Endothelial cell of umbilical vein (primary cell): ENCODE data around the gene ATP2B2. TPM values are rescaled to one million over a fixed set of nuclear protein-coding genes. Genes with fewer than 3 reads are reported as not detected.

Experiments used
- BruUV-seq: library from RNA; stranded (reverse); fragments of 400-500 nt; replicated peaks from 2 replicates; lab custom pipeline; 2021; lab: Mats Ljungman, UMichigan
- CTCF ChIA-PET: fragments of 300-600, 350-600 bp; sonication (Branson Sonifier 250); formaldehyde crosslinking; loops from one replicate; lab custom pipeline; 2021; ENCODE audit warnings: antibody characterized with exemption, inconsistent platforms; lab: Charles Lee
- POLR2A ChIA-PET: fragments of 300-600, 350-600 bp; sonication (Branson Sonifier 250); formaldehyde crosslinking; loops from one replicate; lab custom pipeline; 2021; ENCODE audit warnings: antibody characterized with exemption, inconsistent platforms; lab: Charles Lee
- DNase-seq: peaks from one replicate; pipeline ENCODE4 v3.0.0-alpha.2; 2011; ENCODE audit warnings: low read depth, low spot score
- FAIRE-seq: peaks from 2 replicates; lab custom pipeline; 2011; peaks lifted over from hg19 to GRCh38; lab: Jason Lieb, UNC
- H2AFZ ChIP-seq: 2 replicates; pipeline ENCODE4 v1.6.0; 2012; ENCODE audit warnings: low read depth, low read length, control low read depth, inconsistent platforms
- H3K27ac ChIP-seq: 2 replicates; pipeline ENCODE4 v1.5.1; 2011; ENCODE audit warnings: low read depth, mild to moderate bottlenecking, control low read depth, low read length, moderate library complexity; ENCODE audit not compliant: insufficient read depth
- H3K27me3 ChIP-seq, 2 experiments: 2 replicates each; pipeline versions ENCODE4 v1.6.0 to v1.6.1; 2011; ENCODE audit warnings: low read length in 2 of 2, mixed read lengths in 1 of 2; ENCODE audit not compliant: control insufficient read depth in 2 of 2, insufficient read depth in 2 of 2
- H3K36me3 ChIP-seq, 2 experiments: 2 replicates in 1 of 2; 3 replicates in 1 of 2; pipeline ENCODE4 v1.5.1; 2011; ENCODE audit warnings: low read length in 2 of 2, mild to moderate bottlenecking in 1 of 2, moderate library complexity in 1 of 2; ENCODE audit not compliant: control insufficient read depth in 2 of 2, insufficient read depth in 2 of 2; ENCODE audit errors: extremely low read depth in 1 of 2
- H3K4me1 ChIP-seq: 3 replicates; pipeline ENCODE4 v1.5.1; 2011; ENCODE audit warnings: mild to moderate bottlenecking, low read length; ENCODE audit not compliant: control insufficient read depth, insufficient read depth; ENCODE audit errors: extremely low read depth
- H3K4me2 ChIP-seq: 2 replicates; pipeline ENCODE4 v1.6.1; 2011; ENCODE audit warnings: low read length, control low read depth, mixed read lengths; ENCODE audit not compliant: insufficient read depth
- H3K4me3 ChIP-seq, 3 experiments: fragments of 200-600 bp in 1 of 3; sonication (generic), shearing (Covaris generic) in 1 of 3; replicated peaks in 1 of 3; 2 replicates each; pipeline ENCODE4 v1.5.1; 2011 to 2016; ENCODE audit warnings: control low read depth in 3 of 3, low read length in 3 of 3, mild to moderate bottlenecking in 2 of 3, inconsistent platforms in 1 of 3, low read depth in 1 of 3, moderate library complexity in 1 of 3; ENCODE audit not compliant: insufficient read depth in 1 of 3
- H3K79me2 ChIP-seq: 2 replicates; pipeline ENCODE4 v1.6.0; 2012; ENCODE audit warnings: low read length, inconsistent platforms; ENCODE audit not compliant: control insufficient read depth, insufficient read depth
- H3K9ac ChIP-seq: replicated peaks from 2 replicates; pipeline ENCODE3; 2011; ENCODE audit warnings: low read length, control low read depth; ENCODE audit not compliant: insufficient read depth; ENCODE audit errors: extremely low read depth
- H3K9me1 ChIP-seq: replicated peaks from 3 replicates; pipeline ENCODE4 v1.6.0; 2011; ENCODE audit warnings: mild to moderate bottlenecking, low read length; ENCODE audit not compliant: control insufficient read depth, insufficient read depth; ENCODE audit errors: extremely low read depth
- H3K9me3 ChIP-seq: replicated peaks from 2 replicates; pipeline ENCODE4 v1.5.1; 2012; ENCODE audit warnings: low read length, inconsistent platforms; ENCODE audit not compliant: control insufficient read depth, insufficient read depth
- H4K20me1 ChIP-seq: replicated peaks from 2 replicates; pipeline ENCODE3; 2011; ENCODE audit warnings: mild to moderate bottlenecking, low read length; ENCODE audit not compliant: control insufficient read depth, insufficient read depth; ENCODE audit errors: extremely low read depth
- CTCF ChIP-seq, 2 donors: IDR thresholded peaks; 1 replicate in 1 of 2; 2 replicates in 1 of 2; pipeline ENCODE4 v1.5.1; 2011; ENCODE audit warnings: low read length in 2 of 2, mild to moderate bottlenecking in 2 of 2, moderate library complexity in 2 of 2, control low read depth in 1 of 2, inconsistent platforms in 1 of 2, low read depth in 1 of 2; ENCODE audit not compliant: insufficient read depth in 1 of 2; ENCODE audit errors: extremely low read depth in 1 of 2
- EZH2 ChIP-seq: IDR thresholded peaks from 2 replicates; pipeline ENCODE4 v1.6.1; 2012; ENCODE audit warnings: borderline replicate concordance, low read depth, mild to moderate bottlenecking, moderate library complexity, low read length, inconsistent platforms; ENCODE audit not compliant: severe bottlenecking
- FOS ChIP-seq: IDR thresholded peaks from 2 replicates; pipeline ENCODE4 v1.6.1; 2011; ENCODE audit warnings: mild to moderate bottlenecking, low read length, moderate library complexity, borderline replicate concordance; ENCODE audit not compliant: insufficient read depth
- GATA2 ChIP-seq: IDR thresholded peaks from 2 replicates; pipeline ENCODE4 v1.7.0; 2011; ENCODE audit warnings: low read depth, mild to moderate bottlenecking, moderate library complexity, mixed read lengths, low read length; ENCODE audit not compliant: insufficient read length, insufficient read depth
- JUN ChIP-seq: IDR thresholded peaks from 2 replicates; pipeline ENCODE4 v1.6.1; 2011; ENCODE audit warnings: borderline replicate concordance, low read depth; ENCODE audit not compliant: insufficient read length, insufficient read depth
- MAX ChIP-seq: IDR thresholded peaks from 2 replicates; pipeline ENCODE4 v1.6.1; 2011; ENCODE audit not compliant: insufficient read depth, insufficient read length
- MYC ChIP-seq: IDR thresholded peaks from one replicate; pipeline ENCODE4 v1.6.1; 2011; ENCODE audit warnings: mild to moderate bottlenecking, low read depth, low read length
- POLR2A ChIP-seq: IDR thresholded peaks from 2 replicates; pipeline ENCODE4 v1.6.1; 2012; ENCODE audit warnings: low read depth, mild to moderate bottlenecking, control low read depth, low read length
- POLR2AphosphoS5 ChIP-seq: IDR thresholded peaks from 2 replicates; pipeline ENCODE4 v1.6.1; 2012; ENCODE audit warnings: low read depth, mild to moderate bottlenecking, control low read depth, low read length, moderate library complexity; ENCODE audit not compliant: insufficient read depth
- dilution Hi-C: fragments of 300-500 bp; cut with MboI; formaldehyde crosslinking; loops from one replicate; pipeline ENCODE4 v1.15.0; 2019; ENCODE audit warnings: low sequenced_read_pairs; ENCODE audit not compliant: extremely low pct_ligation_motif_present
- intact Hi-C: fragments of 100-400 bp; cut with micrococcal nuclease; formaldehyde crosslinking; loops from one replicate; pipeline ENCODE4 v1.10.0; 2022
- polyA plus RNA-seq, 4 experiments: library from polyadenylated mRNA; depleted of rRNA in 3 of 4; stranded (reverse) in 3 of 4; unstranded in 1 of 4; fragments of >200 nt; gene quantifications; 2 replicates each; pipeline versions ENCODE4 v1.2.1 to v1.2.3, GENCODE V29; 2011 to 2012; ENCODE audit warnings: missing spikeins in 1 of 4
- total RNA-seq: library from RNA; stranded (reverse); gene quantifications from 2 replicates; pipeline ENCODE4 v1.2.3, GENCODE V29; 2021

Gene ATP2B2
- total and polyA plus RNA-seq, 2 donors (not counting 3 experiments of a cell fraction or from before 2014, with no cell fraction given) = not detected

DNA sequence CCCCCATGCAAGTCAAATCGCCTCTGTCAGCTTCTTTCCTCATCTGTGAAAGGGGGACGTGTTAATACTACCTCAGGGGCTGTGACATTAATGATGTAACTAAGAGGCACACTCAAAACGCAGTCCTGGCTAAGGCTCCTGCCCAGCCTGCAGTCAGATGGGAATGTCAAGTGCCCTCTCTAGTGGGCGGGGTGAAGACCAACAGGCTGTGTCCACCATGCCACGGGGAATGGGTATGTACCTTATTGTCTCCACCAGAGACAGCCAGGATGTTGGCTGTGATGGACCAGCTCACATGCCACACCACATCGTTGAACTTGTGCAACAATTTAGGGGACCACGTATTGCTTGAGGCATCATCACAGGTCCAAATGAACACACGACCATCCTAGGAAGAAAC, 201.6 kb downstream of the ATP2B2 start:
- POLR2A ChIA-PET = no interaction called here

More for the DNA sequence above, 201.6 kb downstream of the ATP2B2 start:
- no peak overlapping the region for H3K9ac ChIP-seq
- H3K36me3 ChIP-seq = peaks cover 44 to 56% of the 10 kb centered on the region in 2 experiments
- DNase-seq (no peak), FAIRE-seq (no peak)
- CTCF ChIA-PET = no interaction called here
- no peaks in the 10 kb centered on the region for H3K79me2 ChIP-seq
- dilution Hi-C loops (no loop called here), intact Hi-C loops (no loop called here)
- no peaks in the 10 kb centered on the region for H4K20me1 ChIP-seq
- no peak overlapping the region for H2AFZ ChIP-seq
- no peaks in the 10 kb centered on the region for H3K9me1 ChIP-seq
- H3K4me2 ChIP-seq = no peak overlapping the region
- no peak overlapping the region for H3K4me3 ChIP-seq
- peaks cover 5% of the 10 kb centered on the region for H3K4me1 ChIP-seq
- no peaks in the 10 kb centered on the region for H3K27me3 ChIP-seq
- H3K9me3 ChIP-seq = no peaks in the 10 kb centered on the region
- no peak overlapping the region for H3K27ac ChIP-seq
- BruUV-seq = no TSS peak
- no peak for TF ChIP-seq EZH2
- no peak for TF ChIP-seq GATA2
- no peak for TF ChIP-seq CTCF (IDR thresholded peaks at IDR 0.05; ENCODE audit: extremely low read depth in 1 of 2, insufficient read depth in 1 of 2, low read depth in 1 of 2, low read length in 2 of 2)
- no peak for TF ChIP-seq POLR2A
- TF ChIP-seq MAX = no peak
- TF ChIP-seq FOS = no peak
- TF ChIP-seq JUN = no peak
- no peak for TF ChIP-seq MYC
- no peak for TF ChIP-seq POLR2AphosphoS5
